Measurements from ENCODE around the gene ODAD3.

GRCh38 chr19:11457831-11458230 is 22.9 kb upstream of the ODAD3 start:
- TF ChIP-seq EZH2phosphoT487 (IDR thresholded peaks at IDR 0.05; ENCODE audit: insufficient read depth, low read depth) (no peak), EZH2 (IDR thresholded peaks at IDR 0.05; ENCODE audit: insufficient read depth, poor library complexity, severe bottlenecking) (no peak)
